ENCODE results near the gene PCCA.

GRCh38 chr13:100090861-100091260 lies 2.0 kb downstream of the PCCA start:
- no peak for TF ChIP-seq YY1 (IDR thresholded peaks at IDR 0.05; ENCODE audit: insufficient read depth, insufficient read length)
- no peak for TF ChIP-seq SUZ12 (IDR thresholded peaks at IDR 0.05; ENCODE audit: extremely low read depth, insufficient read depth, insufficient read length)
